Left lung (tissue), 10 donors: ENCODE data around the gene LRFN4. TPM values are rescaled to one million over a fixed set of nuclear protein-coding genes. Genes with fewer than 3 reads are reported as not detected.

Experiments
- ATAC-seq: fragments of 200-7000 bp; cut with Tn5 transposase; one replicate; pipeline ENCODE4 v1.9.1; 2020; ENCODE audit warnings: moderate library complexity
- DNase-seq, 4 donors: peaks; one replicate each; pipeline ENCODE4 v3.0.0-alpha.2; 2013 to 2020
- H3K27ac ChIP-seq, 2 donors: fragments of 200-600 bp; sonication (generic) in 1 of 2; one replicate each; pipeline versions ENCODE4 v1.5.0 to v1.8.0; 2020 to 2021
- H3K27me3 ChIP-seq, 2 donors: fragments of 200-600 bp; sonication (generic) in 1 of 2; one replicate each; pipeline versions ENCODE4 v1.5.0 to v1.8.0; 2020 to 2021
- H3K36me3 ChIP-seq, 2 donors: fragments of 200-600 bp; sonication (generic) in 1 of 2; one replicate each; pipeline versions ENCODE4 v1.5.0 to v1.8.0; 2020 to 2021
- H3K4me1 ChIP-seq, 2 donors: fragments of 200-600 bp; one replicate each; pipeline ENCODE4 v1.8.0; 2021
- H3K4me3 ChIP-seq, 2 donors: fragments of 200-600 bp; sonication (generic) in 1 of 2; one replicate each; pipeline versions ENCODE4 v1.5.0 to v1.8.0; 2020 to 2021; ENCODE audit warnings: mild to moderate bottlenecking in 1 of 2
- H3K9me3 ChIP-seq, 2 donors: fragments of 200-600 bp; sonication (generic) in 1 of 2; one replicate each; pipeline versions ENCODE4 v1.5.0 to v1.8.0; 2020 to 2021
- CTCF ChIP-seq, 2 donors: fragments of 200-600 bp; sonication (generic) in 1 of 2; IDR thresholded peaks; one replicate each; pipeline versions ENCODE4 v1.5.0 to v1.8.0; 2021; ENCODE audit warnings: antibody characterized with exemption in 2 of 2
- intact Hi-C, 2 donors: fragments of 100-400 bp; cut with DNase I; formaldehyde crosslinking; loops; one replicate each; pipeline versions ENCODE4 v1.11.2 to v1.14.2; 2022
- polyA plus RNA-seq, 6 donors: library from polyadenylated mRNA; unstranded; fragments of 120-200 nt; gene quantifications; one replicate each; pipeline ENCODE4 v1.2.1, GENCODE V29; 2013; ENCODE audit not compliant: insufficient read length in 6 of 6
- total RNA-seq, 2 donors: library from RNA; stranded (reverse); fragmentation: NEBNext Ultra II Directional; extraction: Animal tissue kit (Norgen Biotek cat#: 25700); gene quantifications; one replicate each; pipeline ENCODE4 v1.2.1, GENCODE V29; 2021
- donor health status: DM: no; HTN: yes; CAD: no.
- donor health status: DM: no; HTN: no; CAD: no.

The LRFN4 gene
- total and polyA plus RNA-seq, 8 donors: 6.1 to 21.1 (median 11.9) TPM

- DNase-seq: peak in 1 of 4 donors; percentile 77
- Histone ChIP-seq H3K27ac (no peak overlapping the region), H3K4me1 (peaks cover 4 to 8% of the 10 kb centered on the region in 2 donors), H3K36me3 (peaks cover 0 to 24% of the 10 kb centered on the region in 2 donors), H3K4me3 (no peak overlapping the region), H3K9me3 (no peaks in the 10 kb centered on the region), H3K27me3 (no peaks in the 10 kb centered on the region)
- no peak for ATAC-seq
- no peak for TF ChIP-seq CTCF (IDR thresholded peaks at IDR 0.05)
- intact Hi-C loops: no loop called here
These were observed 5.0 kb upstream of the LRFN4 start for GRCh38 chr11:66851698-66852465.

- ATAC-seq: no peak
- Histone ChIP-seq H3K36me3 (peaks cover 0 to 17% of the 10 kb centered on the region in 2 donors), H3K27me3 (no peaks in the 10 kb centered on the region), H3K4me1 (peaks cover 4 to 14% of the 10 kb centered on the region in 2 donors), H3K9me3 (no peaks in the 10 kb centered on the region), H3K27ac (no peak overlapping the region), H3K4me3 (no peak overlapping the region)
- no peak for TF ChIP-seq CTCF (IDR thresholded peaks at IDR 0.05)
- DNase-seq: peak in 1 of 4 donors; percentile 68
- intact Hi-C loops: no loop called here
These were observed 4.2 kb upstream of the LRFN4 start for GRCh38 chr11:66852466-66853241.

GRCh38 chr11:66853242-66854229 is 3.3 kb upstream of the LRFN4 start:
- no peaks in the 10 kb centered on the region for H3K27me3 ChIP-seq
- H3K4me3 ChIP-seq: no peak overlapping the region
- H3K9me3 ChIP-seq: no peaks in the 10 kb centered on the region
- no peak overlapping the region for H3K27ac ChIP-seq
- no peak for TF ChIP-seq CTCF (IDR thresholded peaks at IDR 0.05)
- ATAC-seq (no peak), DNase-seq (peak in 1 of 4 donors; percentile 71)
- peaks cover 4 to 17% of the 10 kb centered on the region in 2 donors for H3K4me1 ChIP-seq
- peaks cover 0 to 13% of the 10 kb centered on the region in 2 donors for H3K36me3 ChIP-seq
- intact Hi-C loops: no loop called here

GRCh38 chr11:66854231-66854661 is 2.6 kb upstream of the LRFN4 start:
- H3K27me3 ChIP-seq: no peaks in the 10 kb centered on the region
- intact Hi-C loops: no loop called here
- H3K27ac ChIP-seq: no peak overlapping the region
- no peak overlapping the region for H3K4me3 ChIP-seq
- no peaks in the 10 kb centered on the region for H3K9me3 ChIP-seq
- no peak for DNase-seq
- H3K4me1 ChIP-seq: peaks cover 4 to 17% of the 10 kb centered on the region in 2 donors
- no peak for TF ChIP-seq CTCF (IDR thresholded peaks at IDR 0.05)
- no peak for ATAC-seq
- peaks cover 0 to 12% of the 10 kb centered on the region in 2 donors for H3K36me3 ChIP-seq
